OCI-LY3 (cell line): ENCODE measurements around the gene FCHO1.

Source experiments
- H2AFZ ChIP-seq: fragments of 200-600, 300-600 bp; shearing (Covaris generic); 2 replicates; pipeline ENCODE4 v1.6.0; 2014; ENCODE audit warnings: antibody characterized with exemption, low read depth, low read length
- H3K27ac ChIP-seq: fragments of 200-600, 300-600 bp; sonication (generic); 2 replicates; pipeline ENCODE4 v1.5.1; 2014; ENCODE audit warnings: mild to moderate bottlenecking, low read length, moderate library complexity, mixed read lengths
- H3K27me3 ChIP-seq: fragments of 200-600, 300-600 bp; sonication (generic); 2 replicates; pipeline ENCODE4 v1.6.1; 2014; ENCODE audit warnings: low read depth, low read length, mixed read lengths
- H3K36me3 ChIP-seq: fragments of 200-600, 300-600 bp; sonication (generic); replicated peaks from 2 replicates; pipeline ENCODE3; 2014; ENCODE audit warnings: low read depth, low read length, mixed read lengths
- H3K4me1 ChIP-seq: fragments of 300-600, 200-600 bp; sonication (generic); 2 replicates; pipeline ENCODE4 v1.6.1; 2014; ENCODE audit warnings: low read length, mixed read lengths
- H3K4me2 ChIP-seq: fragments of 200-600, 300-600 bp; sonication (generic); 2 replicates; pipeline ENCODE4 v1.6.1; 2014; ENCODE audit warnings: low read length, mixed read lengths
- H3K4me3 ChIP-seq: fragments of 300-600, 200-600 bp; sonication (generic); 2 replicates; pipeline ENCODE4 v1.5.1; 2014; ENCODE audit warnings: antibody characterized with exemption, mild to moderate bottlenecking, low read length, moderate library complexity
- H3K79me2 ChIP-seq: fragments of 300-600, 200-600 bp; shearing (Covaris generic); 2 replicates; pipeline ENCODE4 v1.6.1; 2014; ENCODE audit warnings: mild to moderate bottlenecking, low read length, mixed read lengths
- H3K9ac ChIP-seq: fragments of 300-600, 200-600 bp; shearing (Covaris generic); 2 replicates; pipeline ENCODE4 v1.6.0; 2014; ENCODE audit warnings: mild to moderate bottlenecking, low read length, moderate library complexity
- H3K9me3 ChIP-seq: fragments of 200-600, 300-600 bp; shearing (Covaris generic); 2 replicates; pipeline ENCODE4 v1.6.1; 2014; ENCODE audit warnings: low read length, mixed read lengths; ENCODE audit not compliant: insufficient read depth
- H4K20me1 ChIP-seq: fragments of 200-600, 300-600 bp; sonication (generic); 2 replicates; pipeline ENCODE4 v1.6.1; 2016; ENCODE audit warnings: low read length, mixed read lengths; ENCODE audit not compliant: insufficient read depth
- CTCF ChIP-seq: fragments of 200-600, 300-600 bp; sonication (generic); IDR thresholded peaks from 2 replicates; pipeline ENCODE4 v1.5.1; 2014; ENCODE audit warnings: antibody characterized with exemption, low read length, low read depth
- EZH2phosphoT487 ChIP-seq: fragments of 200-600 bp; shearing (Covaris generic); IDR thresholded peaks from 2 replicates; pipeline ENCODE4 v1.6.1; 2018; ENCODE audit warnings: antibody characterized with exemption, mixed run types, low read depth

Gene FCHO1

GRCh38 chr19:17716309-17716929 is 34.9 kb upstream of the FCHO1 start:
- no peak overlapping the region for H3K9ac ChIP-seq
- H3K4me3 ChIP-seq, result no peak overlapping the region
- H3K9me3 ChIP-seq, result no peaks in the 10 kb centered on the region
- H3K79me2 ChIP-seq, result peaks cover 24% of the 10 kb centered on the region
- no peak overlapping the region for H3K4me2 ChIP-seq
- no peak overlapping the region for H2AFZ ChIP-seq
- TF ChIP-seq EZH2phosphoT487 (no peak), CTCF (peak; percentile 43)
- H3K27me3 ChIP-seq, result no peaks in the 10 kb centered on the region
- peaks cover 5% of the 10 kb centered on the region for H3K36me3 ChIP-seq
- H3K4me1 ChIP-seq, result peaks cover 23% of the 10 kb centered on the region
- no peak overlapping the region for H3K27ac ChIP-seq
- peaks cover 16% of the 10 kb centered on the region for H4K20me1 ChIP-seq

- Histone ChIP-seq H3K79me2 (peaks cover 34% of the 10 kb centered on the region), H3K9ac (peak overlapping the region; percentile 85), H4K20me1 (peaks cover 21% of the 10 kb centered on the region), H3K27ac (peak overlapping the region; percentile 11), H3K36me3 (peaks cover 12% of the 10 kb centered on the region), H3K27me3 (no peaks in the 10 kb centered on the region), H3K4me1 (peaks cover 23% of the 10 kb centered on the region), H3K4me3 (peak overlapping the region; percentile 94), H3K4me2 (peak overlapping the region; percentile 96), H3K9me3 (no peaks in the 10 kb centered on the region), H2AFZ (peak overlapping the region; percentile 88; the same call in 1 of the 2 replicates)
- TF ChIP-seq EZH2phosphoT487 (no peak), CTCF (no peak)
These were observed 32.7 kb upstream of the FCHO1 start for GRCh38 chr19:17718550-17718946.

- peaks cover 21% of the 10 kb centered on the region for H4K20me1 ChIP-seq
- H3K9ac ChIP-seq, result peak within 1 kb of the TSS; percentile 85
- peak within 1 kb of the TSS; percentile 11 for H3K27ac ChIP-seq
- peaks cover 34% of the 10 kb centered on the region for H3K79me2 ChIP-seq
- H3K4me3 ChIP-seq, result peak within 1 kb of the TSS; percentile 94
- TF ChIP-seq CTCF, result no peak
- no peak for TF ChIP-seq EZH2phosphoT487
- H3K4me1 ChIP-seq, result peaks cover 23% of the 10 kb centered on the region
- peaks cover 15% of the 10 kb centered on the region for H3K36me3 ChIP-seq
- peak within 1 kb of the TSS; percentile 88 for H2AFZ ChIP-seq
- no peaks in the 10 kb centered on the region for H3K9me3 ChIP-seq
- H3K4me2 ChIP-seq, result peak within 1 kb of the TSS; percentile 99
- no peaks in the 10 kb centered on the region for H3K27me3 ChIP-seq
These were observed 32.1 kb upstream of the FCHO1 start, which contains the start of gene MAP1S for GRCh38 chr19:17718947-17719711. TSS of gene MAP1S (plus strand) at chr19:17719480. CDS start at chr19:17719503, 23 bp downstream.

GRCh38 chr19:17719730-17720400 is 31.4 kb upstream of the FCHO1 start:
- no peak overlapping the region for H3K27ac ChIP-seq
- H3K9ac ChIP-seq, result peak overlapping the region; percentile 85
- peaks cover 23% of the 10 kb centered on the region for H3K4me1 ChIP-seq
- TF ChIP-seq EZH2phosphoT487 (no peak), CTCF (no peak)
- peak overlapping the region; percentile 99 for H3K4me2 ChIP-seq
- H3K27me3 ChIP-seq, result no peaks in the 10 kb centered on the region
- no peaks in the 10 kb centered on the region for H3K9me3 ChIP-seq
- H3K36me3 ChIP-seq, result peaks cover 15% of the 10 kb centered on the region
- peak overlapping the region; percentile 94 for H3K4me3 ChIP-seq
- peaks cover 21% of the 10 kb centered on the region for H4K20me1 ChIP-seq
- H2AFZ ChIP-seq, result no peak overlapping the region
- H3K79me2 ChIP-seq, result peaks cover 34% of the 10 kb centered on the region
